ENCODE measurements around the gene LRP4.

Gene LRP4

GRCh38 chr11:46892838-46893237 lies 25.5 kb downstream of the LRP4 start:
- no peak for DNase-seq

GRCh38 chr11:46892109-46892508 lies 26.2 kb downstream of the LRP4 start:
- DNase-seq = no peak

GRCh38 chr11:46890665-46891064 lies 27.7 kb downstream of the LRP4 start:
- no peak for DNase-seq

GRCh38 chr11:46889689-46890475 lies 28.5 kb downstream of the LRP4 start:
- DNase-seq = peak; percentile 79

- no peak for DNase-seq
These were observed 29.1 kb downstream of the LRP4 start for GRCh38 chr11:46889251-46889650.

- DNase-seq = no peak
These were observed 29.7 kb downstream of the LRP4 start for GRCh38 chr11:46888636-46889035.

GRCh38 chr11:46886211-46886610 lies 32.1 kb downstream of the LRP4 start:
- no peak for DNase-seq

GRCh38 chr11:46879056-46879585 lies 39.2 kb downstream of the LRP4 start:
- DNase-seq = no peak

- DNase-seq = no peak
These were observed 40.8 kb downstream of the LRP4 start for GRCh38 chr11:46877580-46877979.

- DNase-seq = no peak
These were observed 41.9 kb downstream of the LRP4 start for GRCh38 chr11:46876471-46876870.

- no peak for DNase-seq
These were observed 43.8 kb downstream of the LRP4 start for GRCh38 chr11:46874586-46874985.

- no peak for DNase-seq
These were observed 49.4 kb downstream of the LRP4 start for GRCh38 chr11:46868912-46869311.

- no peak for DNase-seq
These were observed 53.0 kb downstream of the LRP4 start for GRCh38 chr11:46865340-46865739.

GRCh38 chr11:46860218-46860617 lies 58.1 kb downstream of the LRP4 start:
- no peak for DNase-seq

GRCh38 chr11:46858920-46859546 lies 59.3 kb downstream of the LRP4 start:
- DNase-seq = no peak

GRCh38 chr11:46857666-46858065 lies 60.7 kb downstream of the LRP4 start:
- DNase-seq = no peak

- no peak for DNase-seq
These were observed 61.6 kb downstream of the LRP4 start for GRCh38 chr11:46856605-46857343.

- no peak for DNase-seq
These were observed 62.5 kb downstream of the LRP4 start for GRCh38 chr11:46855863-46856262.

GRCh38 chr11:46855167-46855566 lies 63.2 kb downstream of the LRP4 start:
- no peak for DNase-seq

GRCh38 chr11:46850829-46851380 lies 67.4 kb downstream of the LRP4 start:
- no peak for DNase-seq

- DNase-seq = no peak
These were observed 68.7 kb downstream of the LRP4 start for GRCh38 chr11:46849631-46850030.

GRCh38 chr11:46846510-46846830 lies 71.9 kb downstream of the LRP4 start:
- DNase-seq = no peak

GRCh38 chr11:46845740-46846509 lies 72.4 kb downstream of the LRP4 start, which contains the start of gene CKAP5:
Gene CKAP5 (minus strand): TSS chr11:46846280. CDS start chr11:46821231, 25,049 bp downstream.
- peak; percentile 74 for DNase-seq
